Progenitor cell of endocrine pancreas (in vitro differentiated cells): Measurements from ENCODE around the gene RAD51B. TPM values are rescaled to one million over a fixed set of nuclear protein-coding genes. Genes with fewer than 3 reads are reported as not detected.

Experiments
- DNase-seq: peaks from one replicate; pipeline ENCODE4 v3.0.0; 2021; ENCODE audit warnings: low spot score; ENCODE audit not compliant: unreplicated experiment
- H3K27ac Mint-ChIP-seq: 2 replicates; pipeline ENCODE4 v1.8.0; 2021; ENCODE audit warnings: mild to moderate bottlenecking, moderate library complexity, mixed read lengths
- H3K27me3 Mint-ChIP-seq: 2 replicates; pipeline ENCODE4 v1.8.0; 2021; ENCODE audit warnings: mixed read lengths
- H3K36me3 Mint-ChIP-seq: 2 replicates; pipeline ENCODE4 v1.8.0; 2022; ENCODE audit warnings: mixed read lengths; ENCODE audit not compliant: insufficient read depth
- H3K4me1 Mint-ChIP-seq: 2 replicates; pipeline ENCODE4 v1.8.0; 2021; ENCODE audit warnings: low read depth, mixed read lengths
- H3K4me3 Mint-ChIP-seq: 2 replicates; pipeline ENCODE4 v1.8.0; 2021; ENCODE audit warnings: low read depth, mild to moderate bottlenecking, moderate library complexity, mixed read lengths
- H3K9me3 Mint-ChIP-seq: 2 replicates; pipeline ENCODE4 v1.8.0; 2021; ENCODE audit warnings: low read depth, mixed read lengths
- total RNA-seq: library from RNA; stranded (reverse); gene quantifications from 2 replicates; pipeline ENCODE4 v1.2.1, GENCODE V29; 2021
- TF ChIP-seq, protein P1 (sequence below): fragments of 200-600 bp; sonication (generic); IDR thresholded peaks from one replicate; pipeline ENCODE4 v1.5.0; 2021; ENCODE audit warnings: antibody characterized with exemption, mild to moderate bottlenecking; ENCODE audit not compliant: unreplicated experiment

RAD51B gene
- total RNA-seq, 1 donor from 2014 or later: 24.7 TPM

DNA sequence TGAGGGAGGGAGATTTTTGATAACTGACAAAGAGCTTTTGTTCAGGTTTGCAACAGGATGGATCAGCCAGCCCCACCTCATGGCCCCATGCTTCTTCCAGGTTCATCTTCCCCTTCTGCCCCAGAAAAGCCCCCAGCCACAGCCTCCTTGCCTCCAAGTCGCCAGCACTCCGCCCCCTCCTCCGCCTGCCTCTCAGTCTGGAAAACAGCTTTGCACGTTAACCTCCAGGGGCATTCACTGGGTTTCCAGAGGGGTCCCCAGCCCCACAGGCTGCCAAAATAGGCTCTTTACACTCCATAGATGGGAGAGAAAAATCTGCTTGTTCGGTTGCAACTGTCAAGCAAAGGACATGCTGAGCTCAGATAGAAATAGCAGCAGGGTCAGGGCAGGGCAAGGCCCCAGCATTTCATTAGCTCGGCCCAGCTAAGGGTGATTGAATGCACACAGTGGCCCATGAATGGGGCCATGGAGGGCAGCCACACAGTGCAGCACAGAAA is 719.7 kb downstream of the RAD51B start:
- no peak overlapping the region for H3K27ac Mint-ChIP-seq

GRCh38 chr14:68539789-68540188 is 720.2 kb downstream of the RAD51B start:
- Mint-ChIP-seq H3K4me3 (no peak overlapping the region), H3K27me3 (no peaks in the 10 kb centered on the region), H3K36me3 (peaks cover 2% of the 10 kb centered on the region), H3K9me3 (peaks cover 3% of the 10 kb centered on the region), H3K4me1 (peaks cover 12% of the 10 kb centered on the region), H3K27ac (peak overlapping the region; percentile 31)
- TF ChIP-seq, protein P1, sequence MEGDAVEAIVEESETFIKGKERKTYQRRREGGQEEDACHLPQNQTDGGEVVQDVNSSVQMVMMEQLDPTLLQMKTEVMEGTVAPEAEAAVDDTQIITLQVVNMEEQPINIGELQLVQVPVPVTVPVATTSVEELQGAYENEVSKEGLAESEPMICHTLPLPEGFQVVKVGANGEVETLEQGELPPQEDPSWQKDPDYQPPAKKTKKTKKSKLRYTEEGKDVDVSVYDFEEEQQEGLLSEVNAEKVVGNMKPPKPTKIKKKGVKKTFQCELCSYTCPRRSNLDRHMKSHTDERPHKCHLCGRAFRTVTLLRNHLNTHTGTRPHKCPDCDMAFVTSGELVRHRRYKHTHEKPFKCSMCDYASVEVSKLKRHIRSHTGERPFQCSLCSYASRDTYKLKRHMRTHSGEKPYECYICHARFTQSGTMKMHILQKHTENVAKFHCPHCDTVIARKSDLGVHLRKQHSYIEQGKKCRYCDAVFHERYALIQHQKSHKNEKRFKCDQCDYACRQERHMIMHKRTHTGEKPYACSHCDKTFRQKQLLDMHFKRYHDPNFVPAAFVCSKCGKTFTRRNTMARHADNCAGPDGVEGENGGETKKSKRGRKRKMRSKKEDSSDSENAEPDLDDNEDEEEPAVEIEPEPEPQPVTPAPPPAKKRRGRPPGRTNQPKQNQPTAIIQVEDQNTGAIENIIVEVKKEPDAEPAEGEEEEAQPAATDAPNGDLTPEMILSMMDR: no peak
- no peak for DNase-seq

More for the DNA sequence above, 719.7 kb downstream of the RAD51B start:
- Mint-ChIP-seq H3K4me3 (no peak overlapping the region), H3K27me3 (no peaks in the 10 kb centered on the region), H3K36me3 (peaks cover 2% of the 10 kb centered on the region), H3K9me3 (peaks cover 3% of the 10 kb centered on the region), H3K4me1 (peaks cover 12% of the 10 kb centered on the region)
- TF ChIP-seq, protein P1: no peak
- DNase-seq: no peak

GRCh38 chr14:68541178-68541896 is 721.8 kb downstream of the RAD51B start:
- peaks cover 2% of the 10 kb centered on the region for H3K36me3 Mint-ChIP-seq
- peaks cover 4% of the 10 kb centered on the region for H3K9me3 Mint-ChIP-seq
- H3K27me3 Mint-ChIP-seq: no peaks in the 10 kb centered on the region
- H3K4me1 Mint-ChIP-seq: peaks cover 12% of the 10 kb centered on the region
- no peak overlapping the region for H3K27ac Mint-ChIP-seq
- H3K4me3 Mint-ChIP-seq: no peak overlapping the region
- TF ChIP-seq, protein P1: no peak
- DNase-seq: no peak

DNA sequence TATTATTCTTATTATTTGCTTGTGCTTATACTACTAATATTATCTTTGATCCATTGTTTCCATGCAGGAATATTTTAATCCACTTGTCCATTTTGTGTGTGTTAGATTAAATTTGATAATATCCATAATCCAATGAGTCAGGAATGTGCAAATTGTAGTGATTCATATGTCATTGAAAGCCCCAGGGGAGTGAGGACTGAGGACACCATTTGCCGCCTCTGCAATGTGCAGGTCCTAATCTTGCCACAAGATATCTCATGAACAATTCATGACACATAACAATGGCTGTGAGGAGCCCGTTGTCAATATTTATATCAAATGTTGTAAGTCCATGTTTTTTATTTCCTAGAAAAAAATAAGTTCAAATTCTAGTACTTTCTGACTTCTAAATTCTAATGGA is 722.8 kb downstream of the RAD51B start:
- Mint-ChIP-seq H3K4me3 (no peak overlapping the region), H3K27me3 (no peaks in the 10 kb centered on the region), H3K4me1 (peaks cover 12% of the 10 kb centered on the region), H3K36me3 (no peaks in the 10 kb centered on the region), H3K9me3 (peaks cover 6% of the 10 kb centered on the region), H3K27ac (no peak overlapping the region)
- no peak for DNase-seq
- TF ChIP-seq, protein P1: no peak

- peaks cover 16% of the 10 kb centered on the region for H3K4me1 Mint-ChIP-seq
- H3K36me3 Mint-ChIP-seq: no peaks in the 10 kb centered on the region
- H3K27ac Mint-ChIP-seq: no peak overlapping the region
- TF ChIP-seq, protein P1: no peak
- H3K9me3 Mint-ChIP-seq: peaks cover 6% of the 10 kb centered on the region
- DNase-seq: no peak
- H3K4me3 Mint-ChIP-seq: no peak overlapping the region
- no peaks in the 10 kb centered on the region for H3K27me3 Mint-ChIP-seq
Observed at GRCh38 chr14:68543516-68543915, 723.9 kb downstream of the RAD51B start.
